HG03066 (cell line): Measurements from ENCODE around the gene ACTN1.

Source experiments
- ATAC-seq: cut with Tn5 transposase; IDR thresholded peaks from one replicate; pipeline ENCODE4 v1.9.1; 2021; ENCODE audit warnings: low read depth; ENCODE audit not compliant: unreplicated experiment

ACTN1 gene

GRCh38 chr14:68952531-68953195 is 26.4 kb downstream of the ACTN1 start:
- no peak for ATAC-seq

- ATAC-seq: no peak
Measured at GRCh38 chr14:68951800-68952530, 27.1 kb downstream of the ACTN1 start.

- no peak for ATAC-seq
Measured at GRCh38 chr14:68951035-68951797, 27.9 kb downstream of the ACTN1 start.

GRCh38 chr14:68950111-68950510 is 29.0 kb downstream of the ACTN1 start:
- ATAC-seq: no peak

GRCh38 chr14:68949601-68949965 is 29.5 kb downstream of the ACTN1 start:
- no peak for ATAC-seq

GRCh38 chr14:68948686-68949600 is 30.2 kb downstream of the ACTN1 start:
- ATAC-seq: no peak

- no peak for ATAC-seq
Measured at GRCh38 chr14:68947802-68948201, 31.3 kb downstream of the ACTN1 start.

- ATAC-seq: no peak
Measured at GRCh38 chr14:68946489-68946822, 32.6 kb downstream of the ACTN1 start.

GRCh38 chr14:68945585-68946488 is 33.3 kb downstream of the ACTN1 start:
- ATAC-seq: no peak

- ATAC-seq: no peak
Measured at GRCh38 chr14:68945190-68945584, 33.9 kb downstream of the ACTN1 start.

- no peak for ATAC-seq
Measured at GRCh38 chr14:68944162-68944561, 34.9 kb downstream of the ACTN1 start.

- ATAC-seq: no peak
Measured at GRCh38 chr14:68943107-68943506, 36.0 kb downstream of the ACTN1 start.

GRCh38 chr14:68942296-68943035 is 36.6 kb downstream of the ACTN1 start:
- ATAC-seq: no peak

GRCh38 chr14:68941820-68942219 is 37.3 kb downstream of the ACTN1 start:
- no peak for ATAC-seq

- no peak for ATAC-seq
Measured at GRCh38 chr14:68940614-68941185, 38.4 kb downstream of the ACTN1 start.

GRCh38 chr14:68939893-68940613 is 39.0 kb downstream of the ACTN1 start:
- ATAC-seq: no peak

GRCh38 chr14:68939181-68939892 is 39.8 kb downstream of the ACTN1 start:
- no peak for ATAC-seq
